HG02943 (cell line): ENCODE results near the gene AFAP1.
"Not testable (repeated sequence)": the region's sequence is repeated elsewhere in the genome, so short reads cannot be mapped to it uniquely, and the experiment has no call there.

Experiments used
- ATAC-seq: cut with Tn5 transposase; IDR thresholded peaks from one replicate; pipeline ENCODE4 v1.9.1; 2021; ENCODE audit warnings: mild to moderate bottlenecking, low read depth, moderate library complexity; ENCODE audit not compliant: unreplicated experiment

AFAP1 gene

DNA sequence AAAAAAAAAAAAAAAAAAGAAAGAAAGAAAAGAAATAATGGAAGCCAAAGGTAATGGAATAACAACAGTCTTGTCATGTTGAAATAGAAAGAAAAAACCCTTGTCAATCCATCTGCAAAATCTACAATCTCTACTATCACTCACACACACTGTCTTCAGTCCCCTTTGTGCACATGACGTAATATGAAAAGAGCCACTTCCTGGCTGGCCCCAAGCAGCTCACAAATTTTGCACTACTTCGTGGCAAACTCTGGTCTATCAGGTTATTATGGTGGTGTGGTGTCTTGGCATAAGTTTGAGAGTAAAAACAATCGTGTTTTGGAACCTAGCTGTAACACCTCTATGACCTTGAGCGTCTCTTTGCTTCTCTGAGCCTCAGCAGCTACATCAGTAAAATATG is 8.3 kb upstream of the AFAP1 start:
- no peak for ATAC-seq

- no peak for ATAC-seq
Observed at GRCh38 chr4:7945709-7946380, 6.2 kb upstream of the AFAP1 start.

GRCh38 chr4:7944599-7945220 is 5.0 kb upstream of the AFAP1 start:
- ATAC-seq: no peak

DNA sequence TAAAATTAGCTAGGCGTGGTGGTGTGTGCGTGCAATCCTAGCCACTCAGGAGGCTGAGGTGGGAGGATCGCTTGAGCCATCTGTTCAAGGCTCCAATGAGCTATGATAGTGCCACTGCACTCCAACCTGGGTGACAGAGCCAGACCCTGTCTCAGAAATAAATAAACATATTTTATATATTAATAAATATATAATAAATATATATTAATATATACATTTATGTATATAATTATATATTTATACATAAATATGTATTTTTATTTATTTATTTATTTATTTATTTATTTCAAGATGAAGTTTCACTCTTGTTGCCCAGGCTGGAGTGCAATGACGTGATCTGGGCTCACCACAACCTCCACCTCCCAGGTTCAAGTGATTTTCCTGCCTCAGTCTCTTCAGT is 4.0 kb upstream of the AFAP1 start:
- ATAC-seq: not testable (repeated sequence)

- no peak for ATAC-seq
Observed at GRCh38 chr4:7943211-7943610, 3.5 kb upstream of the AFAP1 start.

DNA sequence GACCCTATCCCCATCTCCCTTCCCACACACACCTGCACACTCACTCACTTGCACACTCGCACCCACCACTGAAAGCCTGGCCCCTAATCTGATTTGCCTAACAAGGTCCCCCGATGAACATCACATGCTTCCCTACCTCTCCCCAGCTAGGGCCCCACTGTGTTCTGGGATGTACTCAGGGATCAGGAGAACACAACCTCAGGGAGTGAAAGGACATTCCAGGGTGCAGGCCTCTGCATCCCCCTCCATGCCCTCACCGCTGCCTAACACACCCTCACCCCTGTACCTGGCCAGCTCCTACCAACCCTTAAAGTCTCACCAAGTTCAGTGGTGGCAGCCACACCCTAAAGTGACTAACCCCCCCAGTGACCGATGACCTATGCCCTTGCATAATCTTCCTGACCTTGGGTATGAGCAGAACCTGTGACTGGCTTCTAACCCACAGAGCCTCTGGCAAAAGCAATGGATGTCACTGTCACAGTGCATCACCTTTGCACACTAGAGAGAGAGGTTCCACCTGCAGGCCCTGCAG is 2.4 kb upstream of the AFAP1 start:
- ATAC-seq: no peak

- ATAC-seq: no peak
Observed at GRCh38 chr4:7941111-7941964, 1.7 kb upstream of the AFAP1 start.

- no peak for ATAC-seq
Observed at GRCh38 chr4:7938609-7939376, 868 bp downstream of the AFAP1 start.

DNA sequence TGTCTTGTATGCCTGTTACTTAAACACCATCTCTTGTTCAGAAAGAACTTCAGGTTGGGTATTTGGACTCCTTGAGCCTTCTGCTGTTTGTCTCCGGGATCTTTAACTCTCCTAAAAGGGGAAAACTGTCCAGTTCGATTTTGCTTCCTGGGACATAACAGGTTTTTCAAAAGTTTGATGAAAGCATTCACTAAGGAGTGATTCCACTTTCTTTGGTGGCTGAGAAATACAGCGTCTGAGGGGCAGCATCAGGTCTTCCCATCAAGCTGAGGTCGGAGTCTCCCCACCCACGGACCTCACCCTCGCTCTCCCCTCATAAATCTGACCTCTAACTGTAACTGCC is 1.4 kb downstream of the AFAP1 start:
- ATAC-seq: no peak

DNA sequence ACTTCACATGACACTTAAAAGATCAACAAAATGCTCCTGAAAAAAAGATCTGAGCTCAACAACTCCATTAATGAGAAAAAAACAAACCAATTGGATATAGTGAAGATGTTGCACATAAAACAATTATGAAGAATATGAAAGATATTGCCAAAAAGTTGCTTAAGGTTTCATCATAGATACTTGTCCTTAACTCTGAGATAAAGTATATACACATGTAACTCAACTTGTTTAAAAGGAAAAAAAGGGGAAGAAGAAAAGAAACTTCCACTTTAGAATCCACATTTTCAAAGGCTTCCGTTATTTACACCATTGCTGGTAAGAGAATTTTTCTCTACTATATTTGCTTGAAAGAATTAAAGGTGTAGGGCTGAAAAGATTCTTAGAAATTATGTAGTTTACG is 2.7 kb downstream of the AFAP1 start:
- no peak for ATAC-seq

DNA sequence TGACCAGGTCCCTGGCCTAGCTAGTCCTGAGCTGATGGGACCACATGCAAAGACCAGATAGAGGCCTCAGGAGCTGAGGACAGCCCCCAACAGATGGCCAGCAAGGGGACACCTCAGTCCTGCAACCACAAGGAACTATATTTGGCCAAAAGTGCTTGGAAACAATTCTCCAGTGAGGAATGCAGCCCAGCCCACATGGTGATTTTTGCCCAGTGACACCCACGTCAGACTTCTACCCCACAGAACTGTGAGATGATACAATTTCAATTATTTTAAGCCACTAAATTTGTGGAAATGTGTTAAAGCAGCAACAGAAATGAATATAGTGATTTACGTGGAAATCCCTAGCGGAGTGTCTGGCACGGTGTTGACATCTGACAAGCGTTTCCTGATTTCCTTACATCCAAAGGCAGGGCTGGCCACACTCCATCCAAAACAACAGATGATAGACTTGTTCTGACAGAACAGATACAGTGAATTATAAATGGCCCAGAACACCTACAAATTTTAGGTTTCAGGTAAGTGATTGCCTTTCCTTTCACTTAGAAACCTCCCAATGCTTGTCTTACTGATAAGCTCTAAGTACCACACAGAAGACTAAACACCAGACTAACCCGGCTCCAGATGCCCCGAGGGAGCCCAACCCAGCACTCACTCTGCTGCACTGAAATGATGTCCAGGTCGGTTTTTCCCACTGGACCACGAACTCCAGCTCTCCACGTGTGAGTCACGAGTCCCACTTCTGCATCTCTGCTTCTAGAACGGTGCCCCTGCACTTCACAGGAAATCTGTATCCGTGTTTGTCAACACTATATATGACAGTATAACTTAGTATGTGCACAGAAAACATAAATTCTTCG is 5.8 kb downstream of the AFAP1 start:
- ATAC-seq: no peak

DNA sequence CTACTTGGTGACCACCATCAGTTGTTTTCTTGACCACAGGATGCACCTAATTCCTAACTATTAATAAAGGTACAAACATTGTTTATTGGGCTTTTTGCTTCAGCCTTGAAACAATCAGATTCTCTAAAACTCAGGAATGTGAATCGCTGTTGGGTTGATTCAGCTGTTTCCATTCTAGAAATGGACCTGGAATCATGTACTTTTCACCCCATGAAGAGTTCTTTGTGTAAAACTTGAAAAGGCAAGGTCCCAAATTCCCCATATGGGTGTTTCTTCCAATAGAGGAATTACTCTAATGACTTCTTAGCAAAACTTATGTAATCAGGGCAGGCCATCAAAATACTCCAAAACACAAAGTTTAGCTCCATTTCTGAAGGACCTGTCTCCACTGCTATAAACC is 7.4 kb downstream of the AFAP1 start:
- ATAC-seq: no peak

DNA sequence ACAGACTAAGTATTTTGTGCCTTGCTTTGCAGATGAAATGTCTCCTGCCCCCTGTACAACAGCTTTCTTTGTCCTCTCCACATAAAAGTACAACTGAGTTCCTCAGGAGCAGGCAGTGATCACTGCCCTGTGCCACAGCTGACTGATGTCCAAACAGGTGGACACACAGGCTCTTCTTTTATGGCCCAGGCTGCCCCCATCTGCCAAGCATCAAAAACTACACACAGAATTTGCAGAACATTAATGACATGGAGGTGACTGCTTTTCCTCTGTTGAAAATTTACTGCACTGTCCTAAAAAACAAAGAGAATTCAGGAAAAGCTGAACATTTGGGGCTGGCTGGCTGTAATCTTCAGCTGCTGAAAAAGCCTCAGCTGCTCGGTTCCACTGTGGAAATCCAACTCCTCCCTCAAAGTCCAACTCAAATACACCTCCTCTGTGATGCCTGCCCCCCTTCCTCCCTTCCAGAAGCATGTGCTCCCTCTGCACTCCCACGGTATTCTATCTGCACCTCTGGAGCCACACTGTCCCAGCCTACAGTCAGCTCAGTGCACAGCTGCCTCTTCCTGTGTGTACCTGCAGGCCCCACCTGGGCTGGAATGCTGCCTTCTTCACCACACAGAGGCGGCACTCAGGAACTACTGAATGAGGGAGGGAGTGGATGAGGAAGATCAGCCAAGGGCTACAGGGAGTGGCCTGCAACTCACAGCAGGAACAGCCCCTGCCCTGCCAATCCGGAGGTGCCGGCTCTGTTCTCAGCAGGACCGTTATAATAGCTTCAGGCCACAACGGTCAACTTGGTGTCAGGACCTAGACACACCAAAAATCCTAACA is 10.3 kb downstream of the AFAP1 start:
- no peak for ATAC-seq

- no peak for ATAC-seq
Observed at GRCh38 chr4:7928711-7929110, 10.9 kb downstream of the AFAP1 start.

DNA sequence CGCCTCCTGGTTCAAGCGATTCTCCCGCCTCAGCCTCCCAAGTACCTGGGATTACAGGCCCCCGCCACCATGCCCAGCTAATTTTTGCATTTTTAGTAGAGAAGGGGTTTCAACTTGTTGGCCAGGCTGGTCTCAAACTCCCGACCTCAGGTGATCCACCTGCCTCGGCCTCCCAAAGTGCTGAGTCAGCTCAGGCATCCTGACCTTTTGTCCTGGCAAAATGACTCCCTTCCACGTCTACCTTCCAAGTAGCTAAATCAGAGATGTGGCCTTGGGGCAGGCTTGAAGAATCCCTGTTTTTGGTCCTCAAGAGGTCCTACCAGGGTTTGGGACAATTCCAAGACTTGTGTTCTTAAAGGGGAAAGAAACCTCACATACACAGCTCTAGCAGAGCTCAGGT is 12.8 kb downstream of the AFAP1 start:
- ATAC-seq: no peak

DNA sequence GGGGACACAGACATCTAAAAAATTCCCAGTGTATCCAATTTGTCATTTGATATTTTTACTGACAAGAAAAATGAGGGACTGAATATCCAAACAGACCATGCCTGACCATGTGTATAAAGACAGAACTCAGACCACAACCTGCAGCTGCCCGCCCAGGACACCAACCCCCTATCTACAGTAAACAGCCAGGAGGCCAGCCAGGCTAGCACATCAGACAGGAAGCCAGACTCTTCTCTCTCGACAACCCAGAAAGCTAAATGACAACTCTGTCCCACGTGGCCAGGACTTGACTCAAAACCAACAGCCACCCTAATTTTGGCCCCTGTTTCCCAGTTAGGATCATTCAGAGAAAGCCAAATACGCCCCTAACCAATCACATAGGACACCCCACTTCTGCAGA is 15.1 kb downstream of the AFAP1 start:
- ATAC-seq: no peak

- ATAC-seq: no peak
Observed at GRCh38 chr4:7924163-7924562, 15.5 kb downstream of the AFAP1 start.

GRCh38 chr4:7922466-7922865 is 17.2 kb downstream of the AFAP1 start:
- ATAC-seq: no peak

- no peak for ATAC-seq
Observed at GRCh38 chr4:7918981-7919380, 20.7 kb downstream of the AFAP1 start.
